ENCODE measurements around the gene SPART. TPM values are rescaled to one million over a fixed set of nuclear protein-coding genes. Genes with fewer than 3 reads are reported as not detected.

Gene SPART
- total and polyA plus RNA-seq, 9 of the 15 experiments (the other 6 are each of a cell fraction or from before 2014, with no cell fraction given) = 18.7 to 79.0 (median 41.0) TPM

DNA sequence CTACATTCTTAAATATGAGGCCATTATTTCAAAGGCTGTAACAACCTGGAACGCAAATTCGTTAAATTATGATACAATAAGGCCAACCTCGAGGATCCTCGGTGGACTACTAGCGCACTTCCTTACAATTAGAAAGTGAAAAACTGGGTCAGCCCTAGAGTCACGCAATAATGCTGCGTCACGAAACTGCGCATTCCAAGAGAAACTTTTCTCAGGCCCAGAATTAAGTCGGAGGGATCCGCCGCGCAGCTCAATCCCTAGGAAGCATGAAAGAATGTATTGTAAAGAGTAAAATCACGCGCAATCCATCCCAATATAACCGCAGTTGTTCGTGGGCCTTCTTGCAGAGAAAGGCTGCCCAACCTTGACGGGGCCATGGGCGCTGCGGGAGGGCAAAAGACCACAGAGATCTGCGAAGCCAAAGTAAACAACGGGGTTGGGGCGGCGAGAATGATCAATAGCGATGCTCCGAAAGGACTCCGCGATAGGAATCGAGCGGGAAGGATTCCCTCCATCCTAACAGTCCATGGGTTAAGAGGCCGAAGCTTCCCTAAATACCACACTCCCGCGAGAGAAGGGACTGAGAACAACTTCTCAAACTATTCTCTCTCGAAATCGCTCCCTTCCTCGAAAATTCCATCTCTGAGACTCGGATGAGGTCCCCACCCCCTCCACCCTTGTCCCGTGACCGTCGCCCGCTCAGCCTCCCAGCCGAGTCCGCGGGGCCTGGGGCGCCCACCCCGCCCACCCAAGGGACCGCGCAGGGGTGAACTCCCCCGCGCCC, 564 bp downstream of the SPART start (continued):
- TF ChIP-seq ATF3 (IDR thresholded peaks at IDR 0.05) (peak; percentile 29; the same call in 1 of the 2 replicates), ATF3 (CRISPR knock-in tag; conservative IDR thresholded peaks at IDR 0.05) (no peak), ELF4 (CRISPR knock-in tag; IDR thresholded peaks at IDR 0.05) (no peak), CHD1 (IDR thresholded peaks at IDR 0.05; ENCODE audit: low read length) (peak; percentile 30), ZNF24 (IDR thresholded peaks at IDR 0.05) (no peak), PHF8 (IDR thresholded peaks at IDR 0.05; ENCODE audit: borderline replicate concordance, low read length) (peak; percentile 45; the same call in 1 of the 2 replicates), POLR2AphosphoS5 (IDR thresholded peaks at IDR 0.05; ENCODE audit: control insufficient read depth, insufficient read depth, low read depth, low read length) (0 out of 2 replicates have a peak, but pooled peaks have one; percentile 23), ZNF76 (CRISPR knock-in tag; IDR thresholded peaks at IDR 0.05; ENCODE audit: borderline replicate concordance) (no peak), TEAD2 (tag; IDR thresholded peaks at IDR 0.05) (peak; percentile 71; the same call in 1 of the 2 replicates), POLR2A (conservative IDR thresholded peaks at IDR 0.05) (peak; percentile 67; the same call in 1 of the 2 replicates), SFPQ (IDR thresholded peaks at IDR 0.05; ENCODE audit: low read depth, low read length) (no peak), SPI1 (IDR thresholded peaks at IDR 0.05; ENCODE audit: borderline replicate concordance, low read depth, low read length) (peak; percentile 72; the same call in 1 of the 2 replicates)
- TF ChIP-seq, protein P1, sequence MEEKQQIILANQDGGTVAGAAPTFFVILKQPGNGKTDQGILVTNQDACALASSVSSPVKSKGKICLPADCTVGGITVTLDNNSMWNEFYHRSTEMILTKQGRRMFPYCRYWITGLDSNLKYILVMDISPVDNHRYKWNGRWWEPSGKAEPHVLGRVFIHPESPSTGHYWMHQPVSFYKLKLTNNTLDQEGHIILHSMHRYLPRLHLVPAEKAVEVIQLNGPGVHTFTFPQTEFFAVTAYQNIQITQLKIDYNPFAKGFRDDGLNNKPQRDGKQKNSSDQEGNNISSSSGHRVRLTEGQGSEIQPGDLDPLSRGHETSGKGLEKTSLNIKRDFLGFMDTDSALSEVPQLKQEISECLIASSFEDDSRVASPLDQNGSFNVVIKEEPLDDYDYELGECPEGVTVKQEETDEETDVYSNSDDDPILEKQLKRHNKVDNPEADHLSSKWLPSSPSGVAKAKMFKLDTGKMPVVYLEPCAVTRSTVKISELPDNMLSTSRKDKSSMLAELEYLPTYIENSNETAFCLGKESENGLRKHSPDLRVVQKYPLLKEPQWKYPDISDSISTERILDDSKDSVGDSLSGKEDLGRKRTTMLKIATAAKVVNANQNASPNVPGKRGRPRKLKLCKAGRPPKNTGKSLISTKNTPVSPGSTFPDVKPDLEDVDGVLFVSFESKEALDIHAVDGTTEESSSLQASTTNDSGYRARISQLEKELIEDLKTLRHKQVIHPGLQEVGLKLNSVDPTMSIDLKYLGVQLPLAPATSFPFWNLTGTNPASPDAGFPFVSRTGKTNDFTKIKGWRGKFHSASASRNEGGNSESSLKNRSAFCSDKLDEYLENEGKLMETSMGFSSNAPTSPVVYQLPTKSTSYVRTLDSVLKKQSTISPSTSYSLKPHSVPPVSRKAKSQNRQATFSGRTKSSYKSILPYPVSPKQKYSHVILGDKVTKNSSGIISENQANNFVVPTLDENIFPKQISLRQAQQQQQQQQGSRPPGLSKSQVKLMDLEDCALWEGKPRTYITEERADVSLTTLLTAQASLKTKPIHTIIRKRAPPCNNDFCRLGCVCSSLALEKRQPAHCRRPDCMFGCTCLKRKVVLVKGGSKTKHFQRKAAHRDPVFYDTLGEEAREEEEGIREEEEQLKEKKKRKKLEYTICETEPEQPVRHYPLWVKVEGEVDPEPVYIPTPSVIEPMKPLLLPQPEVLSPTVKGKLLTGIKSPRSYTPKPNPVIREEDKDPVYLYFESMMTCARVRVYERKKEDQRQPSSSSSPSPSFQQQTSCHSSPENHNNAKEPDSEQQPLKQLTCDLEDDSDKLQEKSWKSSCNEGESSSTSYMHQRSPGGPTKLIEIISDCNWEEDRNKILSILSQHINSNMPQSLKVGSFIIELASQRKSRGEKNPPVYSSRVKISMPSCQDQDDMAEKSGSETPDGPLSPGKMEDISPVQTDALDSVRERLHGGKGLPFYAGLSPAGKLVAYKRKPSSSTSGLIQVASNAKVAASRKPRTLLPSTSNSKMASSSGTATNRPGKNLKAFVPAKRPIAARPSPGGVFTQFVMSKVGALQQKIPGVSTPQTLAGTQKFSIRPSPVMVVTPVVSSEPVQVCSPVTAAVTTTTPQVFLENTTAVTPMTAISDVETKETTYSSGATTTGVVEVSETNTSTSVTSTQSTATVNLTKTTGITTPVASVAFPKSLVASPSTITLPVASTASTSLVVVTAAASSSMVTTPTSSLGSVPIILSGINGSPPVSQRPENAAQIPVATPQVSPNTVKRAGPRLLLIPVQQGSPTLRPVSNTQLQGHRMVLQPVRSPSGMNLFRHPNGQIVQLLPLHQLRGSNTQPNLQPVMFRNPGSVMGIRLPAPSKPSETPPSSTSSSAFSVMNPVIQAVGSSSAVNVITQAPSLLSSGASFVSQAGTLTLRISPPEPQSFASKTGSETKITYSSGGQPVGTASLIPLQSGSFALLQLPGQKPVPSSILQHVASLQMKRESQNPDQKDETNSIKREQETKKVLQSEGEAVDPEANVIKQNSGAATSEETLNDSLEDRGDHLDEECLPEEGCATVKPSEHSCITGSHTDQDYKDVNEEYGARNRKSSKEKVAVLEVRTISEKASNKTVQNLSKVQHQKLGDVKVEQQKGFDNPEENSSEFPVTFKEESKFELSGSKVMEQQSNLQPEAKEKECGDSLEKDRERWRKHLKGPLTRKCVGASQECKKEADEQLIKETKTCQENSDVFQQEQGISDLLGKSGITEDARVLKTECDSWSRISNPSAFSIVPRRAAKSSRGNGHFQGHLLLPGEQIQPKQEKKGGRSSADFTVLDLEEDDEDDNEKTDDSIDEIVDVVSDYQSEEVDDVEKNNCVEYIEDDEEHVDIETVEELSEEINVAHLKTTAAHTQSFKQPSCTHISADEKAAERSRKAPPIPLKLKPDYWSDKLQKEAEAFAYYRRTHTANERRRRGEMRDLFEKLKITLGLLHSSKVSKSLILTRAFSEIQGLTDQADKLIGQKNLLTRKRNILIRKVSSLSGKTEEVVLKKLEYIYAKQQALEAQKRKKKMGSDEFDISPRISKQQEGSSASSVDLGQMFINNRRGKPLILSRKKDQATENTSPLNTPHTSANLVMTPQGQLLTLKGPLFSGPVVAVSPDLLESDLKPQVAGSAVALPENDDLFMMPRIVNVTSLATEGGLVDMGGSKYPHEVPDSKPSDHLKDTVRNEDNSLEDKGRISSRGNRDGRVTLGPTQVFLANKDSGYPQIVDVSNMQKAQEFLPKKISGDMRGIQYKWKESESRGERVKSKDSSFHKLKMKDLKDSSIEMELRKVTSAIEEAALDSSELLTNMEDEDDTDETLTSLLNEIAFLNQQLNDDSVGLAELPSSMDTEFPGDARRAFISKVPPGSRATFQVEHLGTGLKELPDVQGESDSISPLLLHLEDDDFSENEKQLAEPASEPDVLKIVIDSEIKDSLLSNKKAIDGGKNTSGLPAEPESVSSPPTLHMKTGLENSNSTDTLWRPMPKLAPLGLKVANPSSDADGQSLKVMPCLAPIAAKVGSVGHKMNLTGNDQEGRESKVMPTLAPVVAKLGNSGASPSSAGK (IDR thresholded peaks at IDR 0.05) = peak; percentile 40; the same call in 1 of the 2 replicates

Data from K562 (cell line).